Measurements from ENCODE around the gene TMEM245.

The TMEM245 gene

DNA sequence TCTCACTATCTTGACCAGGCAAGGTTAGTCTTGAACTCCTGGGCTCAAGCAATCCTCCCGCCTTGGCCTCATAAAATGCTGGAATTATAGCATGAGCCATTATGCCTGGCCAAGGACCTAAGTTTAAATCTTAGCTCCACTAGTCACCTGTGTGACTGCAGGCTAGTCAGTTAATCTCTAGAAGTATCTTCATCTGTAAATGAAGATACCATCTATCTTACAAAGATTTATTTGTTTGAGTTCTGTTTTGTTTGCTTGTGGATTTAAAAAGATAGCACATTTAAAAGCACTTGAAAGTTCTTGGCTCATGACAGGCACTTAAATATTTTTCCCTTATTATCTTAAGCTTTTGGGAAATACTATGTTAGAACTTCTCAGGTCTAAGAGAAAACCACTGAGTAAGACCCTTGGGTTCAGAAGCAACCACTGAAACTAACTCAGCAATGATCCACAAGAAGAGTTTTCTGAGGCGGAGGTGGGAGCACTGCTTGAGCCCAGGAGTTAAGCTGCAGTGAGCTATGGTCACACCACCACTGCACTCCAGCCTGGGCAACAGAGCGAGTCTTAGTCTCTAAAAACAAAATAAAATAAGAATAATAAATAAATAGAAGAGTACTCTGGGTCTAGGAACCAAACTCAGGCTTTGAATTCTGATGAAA is 19.1 kb downstream of the TMEM245 start:
- no peak for DNase-seq (ENCODE audit: low read depth)

- no peak for DNase-seq (ENCODE audit: low read depth)
Observed at GRCh38 chr9:109098960-109099308, 20.8 kb downstream of the TMEM245 start.

GRCh38 chr9:109098171-109098959 is 21.4 kb downstream of the TMEM245 start:
- DNase-seq (ENCODE audit: low read depth), result no peak

- DNase-seq (ENCODE audit: low read depth), result no peak
Observed at GRCh38 chr9:109097146-109097545, 22.6 kb downstream of the TMEM245 start.

GRCh38 chr9:109095321-109095720 is 24.4 kb downstream of the TMEM245 start:
- no peak for DNase-seq (ENCODE audit: low read depth)

- DNase-seq (ENCODE audit: low read depth), result no peak
Observed at GRCh38 chr9:109094268-109094667, 25.5 kb downstream of the TMEM245 start.

GRCh38 chr9:109092587-109092986 is 27.2 kb downstream of the TMEM245 start:
- DNase-seq (ENCODE audit: low read depth), result no peak

DNA sequence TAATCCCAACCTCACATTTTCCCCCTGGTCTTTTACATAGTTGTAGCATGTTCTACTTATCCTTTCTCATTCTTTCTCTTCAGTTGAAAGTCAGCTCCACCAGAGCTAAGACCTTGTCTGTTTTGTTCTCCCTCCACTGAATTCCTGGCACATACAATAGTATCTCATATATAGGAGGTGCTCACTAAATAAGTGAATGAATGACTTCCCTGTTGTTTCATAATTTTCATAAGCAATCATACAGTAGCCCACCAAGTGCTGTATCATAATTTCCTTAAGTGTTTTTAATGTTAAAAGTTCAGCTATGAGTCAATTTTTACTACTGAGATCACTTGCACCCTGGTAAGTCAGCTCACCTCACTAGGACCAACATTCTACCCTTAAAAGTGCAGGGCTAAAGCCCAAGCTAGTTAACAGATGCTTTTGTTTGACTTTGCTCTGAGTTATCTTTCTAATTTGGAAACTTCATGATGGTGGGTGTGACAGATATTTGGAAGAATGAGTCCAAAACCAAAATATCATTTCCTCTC is 27.6 kb downstream of the TMEM245 start:
- DNase-seq (ENCODE audit: low read depth), result no peak

- no peak for DNase-seq (ENCODE audit: low read depth)
Observed at GRCh38 chr9:109088221-109088620, 31.5 kb downstream of the TMEM245 start.

DNA sequence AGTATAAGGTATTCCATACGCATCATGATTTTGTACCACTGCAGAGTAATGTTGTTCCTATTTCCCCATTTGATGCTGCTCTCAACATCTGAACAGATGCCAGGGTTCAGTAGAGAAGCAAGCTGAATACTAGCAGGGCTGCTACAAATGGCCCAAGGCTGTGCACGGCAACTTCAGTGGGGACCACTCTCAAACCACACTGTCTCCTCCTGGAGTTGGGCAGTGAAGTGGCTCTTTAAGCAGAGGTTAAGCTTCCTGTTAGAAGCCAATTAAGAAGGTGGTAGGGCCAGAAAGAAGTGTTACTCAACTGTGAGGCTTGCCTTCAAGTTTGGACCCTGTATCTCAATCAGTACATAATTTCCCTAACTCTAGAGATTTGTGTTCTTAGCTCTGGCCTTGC is 32.0 kb downstream of the TMEM245 start:
- no peak for DNase-seq (ENCODE audit: low read depth)

DNA sequence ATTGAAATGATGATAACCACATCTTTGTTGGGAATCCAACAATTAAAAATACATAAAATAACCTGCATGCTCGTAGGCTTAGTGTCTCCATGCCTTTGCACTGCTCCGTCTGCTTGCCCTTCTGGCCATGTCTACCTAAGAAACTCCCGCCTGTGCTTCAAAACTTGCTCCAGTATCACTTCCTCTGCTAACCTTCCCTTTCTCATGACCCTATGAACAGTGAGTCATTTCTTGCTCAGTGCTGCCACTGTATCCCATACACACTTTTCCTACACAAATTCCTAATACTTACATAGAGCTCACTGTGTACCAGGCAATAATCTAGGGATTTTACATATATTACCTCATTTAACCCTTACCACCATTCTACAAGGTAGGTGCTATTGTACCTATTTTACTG is 33.5 kb downstream of the TMEM245 start:
- DNase-seq (ENCODE audit: low read depth), result no peak

GRCh38 chr9:109085510-109085909 is 34.2 kb downstream of the TMEM245 start:
- DNase-seq (ENCODE audit: low read depth), result no peak

DNA sequence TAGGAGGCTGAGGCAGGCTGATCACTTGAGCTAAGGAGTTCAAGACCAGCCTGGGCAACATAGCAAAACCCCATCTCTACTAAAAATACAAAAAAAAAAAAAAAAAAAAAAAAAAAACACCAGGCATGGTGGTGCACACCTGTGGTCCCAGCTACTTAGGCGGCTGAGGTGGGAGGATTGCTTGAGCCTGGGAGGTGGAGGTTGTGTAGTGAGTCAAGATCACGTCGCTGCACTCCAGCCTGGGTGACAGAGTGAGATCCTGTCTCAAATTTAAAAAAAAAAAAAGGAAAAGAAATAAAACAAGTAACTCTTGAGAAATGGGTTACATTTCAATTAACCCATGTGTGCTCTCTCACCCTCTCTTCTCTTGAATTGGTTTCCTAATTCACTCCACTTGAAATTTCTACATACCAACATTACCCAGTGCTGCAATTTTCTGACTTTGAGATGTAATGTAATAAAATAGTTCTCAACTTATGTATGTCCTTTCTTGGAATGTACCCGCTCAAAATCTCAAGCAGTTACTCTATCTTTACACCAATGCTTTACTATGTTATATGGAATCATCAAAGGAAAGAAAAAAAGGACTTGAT is 35.8 kb downstream of the TMEM245 start:
- no peak for DNase-seq (ENCODE audit: low read depth)

GRCh38 chr9:109083141-109083540 is 36.6 kb downstream of the TMEM245 start:
- no peak for DNase-seq (ENCODE audit: low read depth)

- no peak for DNase-seq (ENCODE audit: low read depth)
Observed at GRCh38 chr9:109082091-109082620, 37.6 kb downstream of the TMEM245 start.

GRCh38 chr9:109074236-109074889 is 45.4 kb downstream of the TMEM245 start:
- DNase-seq (ENCODE audit: low read depth), result no peak

- DNase-seq (ENCODE audit: low read depth), result no peak
Observed at GRCh38 chr9:109072821-109073435, 46.8 kb downstream of the TMEM245 start.

GRCh38 chr9:109072133-109072692 is 47.5 kb downstream of the TMEM245 start:
- no peak for DNase-seq (ENCODE audit: low read depth)

DNA sequence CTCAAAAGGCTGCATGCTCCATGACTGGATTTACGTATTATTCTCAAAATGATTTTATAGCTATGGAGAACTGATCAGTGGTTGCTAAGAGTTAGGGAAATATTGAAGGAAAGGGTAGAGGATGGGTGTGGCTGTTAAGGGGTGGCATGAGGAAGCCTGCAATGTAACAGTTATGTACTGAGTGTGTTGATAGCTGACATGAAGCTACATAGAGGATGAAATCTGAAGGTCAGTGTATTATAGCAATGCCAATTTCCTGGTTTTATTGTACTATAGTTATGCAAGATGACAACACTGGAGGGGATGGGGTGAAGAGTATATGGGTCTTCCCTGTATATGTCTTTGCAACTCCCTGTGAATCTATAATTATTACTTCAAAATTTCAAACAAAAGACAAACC is 51.0 kb downstream of the TMEM245 start:
- DNase-seq (ENCODE audit: low read depth), result no peak

- DNase-seq (ENCODE audit: low read depth), result no peak
Observed at GRCh38 chr9:109064963-109065702, 54.6 kb downstream of the TMEM245 start.

- DNase-seq (ENCODE audit: low read depth), result no peak
Observed at GRCh38 chr9:109063760-109064159, 56.0 kb downstream of the TMEM245 start.
